BJ (cell line): ENCODE measurements around the gene PTBP1. TPM values are rescaled to one million over a fixed set of nuclear protein-coding genes. Genes with fewer than 3 reads are reported as not detected.
"Not testable (repeated sequence)": the region's sequence is repeated elsewhere in the genome, so short reads cannot be mapped to it uniquely, and the experiment has no call there.

Source experiments
- CTCF ChIA-PET: fragments of 350-600 bp; formaldehyde crosslinking; extraction: SDS; loops from one replicate; lab custom pipeline; 2021; ENCODE audit warnings: antibody characterized with exemption, inconsistent platforms; lab: Yijun Ruan, JAX
- POLR2A ChIA-PET: fragments of 300-600 bp; sonication (Branson Sonifier 250); formaldehyde crosslinking; extraction: SDS; loops from one replicate; lab custom pipeline; 2021; ENCODE audit warnings: antibody characterized with exemption; lab: Charles Lee
- DNase-seq: peaks from one replicate; pipeline ENCODE4 v3.0.0-alpha.2; 2011; ENCODE audit warnings: low read depth
- H3K27me3 ChIP-seq: 2 replicates; pipeline ENCODE4 v1.6.0; 2011; ENCODE audit warnings: low read length; ENCODE audit not compliant: control insufficient read depth, insufficient read depth
- H3K36me3 ChIP-seq: 2 replicates; pipeline ENCODE4 v1.5.1; 2011; ENCODE audit warnings: low read length; ENCODE audit not compliant: control insufficient read depth, insufficient read depth
- H3K4me3 ChIP-seq: 2 replicates; pipeline ENCODE4 v1.5.1; 2011; ENCODE audit warnings: low read depth, mild to moderate bottlenecking, control low read depth, low read length
- CTCF ChIP-seq: IDR thresholded peaks from 2 replicates; pipeline ENCODE4 v1.5.1; 2011; ENCODE audit warnings: low read depth, mild to moderate bottlenecking, control low read depth, inconsistent platforms, low read length, moderate library complexity; ENCODE audit not compliant: insufficient read depth
- polyA plus RNA-seq: library from polyadenylated mRNA; depleted of rRNA; stranded (reverse); fragments of >200 nt; gene quantifications from 2 replicates; pipeline ENCODE4 v1.2.3, GENCODE V29; 2011

Gene PTBP1
- polyA plus RNA-seq, 1 experiment: 328 TPM

GRCh38 chr19:848386-848921 lies 51.2 kb downstream of the PTBP1 start:
- CTCF ChIA-PET: interaction anchor here (0.6 kb wide), 1 partner anchor 8 kb away, joined by 3 read pairs; no protein-coding TSS in a partner anchor
- POLR2A ChIA-PET: no interaction called here

DNA sequence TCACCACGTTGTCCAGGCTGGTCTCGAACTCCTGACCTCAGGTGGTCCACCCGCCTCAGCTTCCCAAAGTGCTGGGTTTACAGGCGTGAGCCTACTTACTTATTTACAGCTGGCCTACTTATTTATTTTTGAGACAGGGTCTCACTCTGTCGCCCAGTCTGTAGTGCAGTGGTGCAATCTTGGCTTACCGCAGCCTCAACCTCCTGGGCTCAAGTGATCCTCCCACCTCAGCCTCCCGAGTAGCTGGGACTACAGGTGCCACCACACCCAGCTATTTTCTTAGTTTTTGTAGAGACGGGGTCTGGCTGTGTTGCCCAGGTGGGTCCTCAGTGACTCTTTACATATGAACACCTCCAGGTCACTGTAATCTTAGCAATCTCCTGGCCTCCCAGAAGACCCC lies 51.9 kb downstream of the PTBP1 start:
- H3K27me3 ChIP-seq, POLR2A ChIA-PET, DNase-seq, H3K4me3 ChIP-seq, H3K36me3 ChIP-seq: not testable (repeated sequence)
- CTCF ChIA-PET: interaction anchor here (0.6 to 1.2 kb wide), 2 partner anchors 8 to 9 kb away, joined by 3 to 4 read pairs; no protein-coding TSS in a partner anchor

More at GRCh38 chr19:848386-848921, 51.2 kb downstream of the PTBP1 start:
- no peak overlapping the region for H3K4me3 ChIP-seq
- DNase-seq: no peak
- H3K36me3 ChIP-seq: no peaks in the 10 kb centered on the region
- H3K27me3 ChIP-seq: peaks cover 12% of the 10 kb centered on the region
- no peak for TF ChIP-seq CTCF

GRCh38 chr19:850221-850978 lies 53.1 kb downstream of the PTBP1 start:
- Histone ChIP-seq H3K27me3 (peaks cover 7% of the 10 kb centered on the region), H3K36me3 (no peaks in the 10 kb centered on the region), H3K4me3 (no peak overlapping the region)
- DNase-seq: peak; percentile 75
- POLR2A ChIA-PET: interaction anchor here (0.6 kb wide), 1 partner anchor 67 kb away, joined by 3 read pairs; no protein-coding TSS in a partner anchor
- CTCF ChIA-PET: interaction anchor here (0.7 to 1.4 kb wide), 8 partner anchors 9 to 81 kb away, joined by 3 to 7 read pairs (median 4); partner anchors contain the start of gene CFD
- TF ChIP-seq CTCF: no peak

DNA sequence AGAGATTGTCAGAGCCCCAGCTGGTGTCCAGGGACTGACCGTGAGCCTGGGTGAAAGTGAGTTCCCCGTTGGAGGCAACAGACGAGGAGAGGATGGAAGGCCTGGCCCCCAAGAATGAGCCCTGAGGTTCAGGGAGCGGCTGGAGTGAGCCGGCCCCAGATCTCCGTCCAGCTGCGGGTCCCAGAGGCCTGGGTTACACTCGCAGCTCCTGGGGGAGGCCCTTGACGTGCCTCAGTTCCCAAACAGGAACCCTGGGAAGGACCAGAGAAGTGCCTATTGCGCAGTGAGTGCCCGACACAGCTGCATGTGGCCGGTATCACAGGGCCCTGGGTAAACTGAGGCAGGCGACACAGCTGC lies 53.7 kb downstream of the PTBP1 start:
- Histone ChIP-seq H3K36me3 (no peaks in the 10 kb centered on the region), H3K27me3 (peaks cover 7% of the 10 kb centered on the region), H3K4me3 (no peak overlapping the region)
- no peak for DNase-seq
- TF ChIP-seq CTCF: no peak
- POLR2A ChIA-PET: interaction anchor here (0.6 kb wide), 1 partner anchor 67 kb away, joined by 3 read pairs; no protein-coding TSS in a partner anchor
- CTCF ChIA-PET: interaction anchor here (0.7 to 1.4 kb wide), 8 partner anchors 9 to 81 kb away, joined by 3 to 7 read pairs (median 4); partner anchors contain the start of gene CFD

GRCh38 chr19:852136-853013 lies 55.1 kb downstream of the PTBP1 start, which contains the start of gene ELANE:
Gene ELANE (plus strand): TSS chr19:852303. CDS start chr19:852329, 26 bp downstream.
- peaks cover 4% of the 10 kb centered on the region for H3K27me3 ChIP-seq
- ChIA-PET CTCF (no interaction called here), POLR2A (no interaction called here)

More at GRCh38 chr19:852136-853013, 55.1 kb downstream of the PTBP1 start, which contains the start of gene ELANE:
- no peak for TF ChIP-seq CTCF
- DNase-seq: no peak
- Histone ChIP-seq H3K36me3 (no peaks in the 10 kb centered on the region), H3K4me3 (no peak within 1 kb of the TSS)
